GM12801 (cell line): ENCODE measurements around the gene INPP5B.

ENCODE experiments used
- CTCF ChIP-seq: IDR thresholded peaks from one replicate; pipeline ENCODE4 v1.5.1; 2011; ENCODE audit warnings: control low read depth; ENCODE audit not compliant: insufficient read length; ENCODE audit errors: extremely low read depth

INPP5B gene

GRCh38 chr1:37926038-37926924 is 20.6 kb downstream of the INPP5B start:
- no peak for TF ChIP-seq CTCF

- TF ChIP-seq CTCF, result no peak
Observed at GRCh38 chr1:37925316-37925715, 21.5 kb downstream of the INPP5B start.

DNA sequence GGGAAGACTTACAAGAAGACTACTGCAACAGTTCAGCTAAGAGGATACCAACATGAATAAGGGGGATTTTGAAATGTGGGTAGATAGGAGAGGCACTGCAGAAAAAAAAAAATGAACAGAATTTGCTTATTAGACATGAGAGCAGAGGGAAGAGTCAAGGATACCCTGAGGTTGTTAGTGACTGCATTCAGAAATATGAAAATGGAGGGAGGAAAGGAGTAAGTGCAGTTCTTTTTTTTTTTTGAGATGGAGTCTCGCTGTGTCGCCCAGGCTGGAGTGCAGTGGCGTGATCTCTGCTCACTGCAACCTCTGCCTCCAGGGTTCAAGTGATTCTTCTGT is 23.3 kb downstream of the INPP5B start:
- no peak for TF ChIP-seq CTCF

DNA sequence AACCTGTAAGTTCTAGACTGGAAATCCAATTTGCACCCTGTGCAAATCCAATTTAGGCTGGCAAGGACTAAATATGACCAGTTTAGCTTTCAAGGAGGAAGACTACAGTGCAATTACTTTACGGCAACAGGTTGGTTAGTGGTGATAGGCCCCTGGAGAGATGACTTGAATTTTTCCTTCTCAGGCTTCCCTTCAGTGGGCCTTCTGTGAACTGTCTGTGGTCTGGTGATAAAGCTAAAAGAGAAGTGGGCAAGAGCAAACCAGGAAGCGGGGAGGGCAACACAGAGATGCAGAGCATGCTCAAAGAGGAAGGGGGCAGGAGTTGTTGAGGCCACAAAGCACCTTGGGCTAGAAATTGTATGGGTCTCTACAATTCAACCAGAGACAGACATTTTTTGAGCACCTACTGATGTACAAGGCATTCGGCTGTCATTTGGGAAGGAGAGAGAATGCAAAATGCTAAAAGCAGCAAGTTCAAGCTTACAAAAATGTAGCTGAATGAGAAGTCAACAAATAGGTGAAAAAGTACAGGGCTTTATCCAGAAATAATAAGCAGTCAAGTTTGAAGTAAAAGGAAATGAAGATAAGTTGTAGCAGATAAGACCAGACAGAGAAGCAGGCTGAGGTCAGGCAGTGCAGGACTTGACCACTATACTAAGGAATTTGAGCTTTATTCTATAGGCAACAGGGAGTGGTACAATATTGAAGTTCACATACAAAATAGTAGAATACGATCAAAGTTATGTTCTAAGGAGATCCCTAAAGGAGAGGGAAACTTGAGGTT is 23.9 kb downstream of the INPP5B start:
- no peak for TF ChIP-seq CTCF

GRCh38 chr1:37919277-37919676 is 27.6 kb downstream of the INPP5B start:
- no peak for TF ChIP-seq CTCF

DNA sequence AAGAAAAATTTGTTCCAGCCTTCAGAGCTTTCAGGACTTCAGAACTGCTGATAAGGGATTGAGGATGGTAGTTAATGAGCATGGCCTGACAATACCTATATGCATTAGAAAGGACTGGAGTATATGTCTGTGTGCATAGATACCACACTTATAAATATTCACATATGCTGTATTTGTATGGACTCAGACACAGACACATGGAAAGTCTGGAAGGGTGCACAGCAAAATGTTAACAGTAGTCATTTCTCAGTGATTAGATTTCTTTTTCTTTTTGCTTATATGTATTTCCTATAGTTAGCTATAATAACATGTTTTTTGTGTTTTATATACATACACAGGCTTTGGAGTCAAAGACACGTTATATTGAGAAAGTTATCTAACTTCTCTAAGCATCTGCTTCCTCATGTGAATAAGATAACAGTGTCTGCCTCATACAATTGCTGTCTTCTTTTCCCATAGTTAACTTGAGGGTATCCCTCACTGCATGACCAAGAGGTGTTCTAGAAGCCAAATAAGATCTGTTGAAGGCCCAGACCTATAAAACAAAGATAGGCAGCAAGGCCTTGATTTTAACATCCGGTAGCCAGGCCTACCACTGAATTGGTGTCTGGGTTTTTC is 31.3 kb downstream of the INPP5B start:
- TF ChIP-seq CTCF, result no peak
